Measurements from ENCODE around the gene IFITM5. TPM values are rescaled to one million over a fixed set of nuclear protein-coding genes. Genes with fewer than 3 reads are reported as not detected.
"Not testable (repeated sequence)": the region's sequence is repeated elsewhere in the genome, so short reads cannot be mapped to it uniquely, and the experiment has no call there.

Gene IFITM5
- total RNA-seq, 2 donors from 2014 or later = not detected

GRCh38 chr11:269146-269890 is 30.0 kb downstream of the IFITM5 start:
- no peaks in the 10 kb centered on the region for H3K27me3 ChIP-seq (ENCODE audit: control insufficient read depth, insufficient read depth, low read length, poor library complexity, severe bottlenecking)
- Mint-ChIP-seq H3K27ac (no peak overlapping the region), H3K4me1 (peaks cover 5% of the 10 kb centered on the region), H3K27me3 (ENCODE audit: insufficient read depth) (peaks cover 4% of the 10 kb centered on the region), H3K9me3 (peaks cover 10% of the 10 kb centered on the region), H3K4me3 (no peak overlapping the region), H3K36me3 (ENCODE audit: low read depth) (no peaks in the 10 kb centered on the region)
- no peak for DNase-seq
- no peak for TF ChIP-seq CTCF (conservative IDR thresholded peaks at IDR 0.05)
- no peaks in the 10 kb centered on the region for H3K4me1 ChIP-seq (ENCODE audit: control insufficient read depth, insufficient read depth, low read length)
- H3K27ac ChIP-seq (ENCODE audit: low read depth, low read length) = no peak overlapping the region
- no peaks in the 10 kb centered on the region for H3K36me3 ChIP-seq (ENCODE audit: control insufficient read depth, insufficient read depth, low read length)
- 82 to 83% methylated on average over 16 to 20 of the region's 21 CpGs for WGBS, 2 experiments (ENCODE audit: insufficient coverage in 1 of 2, insufficient read length in 1 of 2)
- H3K9me3 ChIP-seq (ENCODE audit: control insufficient read depth, low read length) = no peaks in the 10 kb centered on the region
- no peak overlapping the region for H3K4me3 ChIP-seq (ENCODE audit: low read length)
- no peak overlapping the region for H3K9ac ChIP-seq (ENCODE audit: extremely low read depth, low read length, poor library complexity, severe bottlenecking)

DNA sequence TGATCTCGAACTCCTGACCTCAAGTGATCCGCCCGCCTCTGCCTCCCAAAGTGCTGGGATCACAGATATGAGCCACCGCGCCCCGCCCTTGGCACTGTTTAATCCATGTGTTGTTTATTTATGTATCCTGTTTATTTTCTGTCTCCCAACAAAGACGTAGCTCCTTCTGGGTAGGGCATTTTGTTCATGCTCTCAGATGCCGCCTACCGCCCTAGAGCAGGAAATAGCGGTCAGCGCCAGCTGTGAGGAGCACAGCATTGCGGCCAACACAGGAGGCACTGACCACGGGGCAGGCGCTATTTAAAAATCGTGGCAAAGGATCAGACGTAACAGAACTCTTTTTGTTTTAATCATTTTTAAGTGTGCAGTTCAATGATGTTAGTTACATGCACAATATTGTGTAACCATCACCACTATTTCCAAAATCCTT is 30.6 kb downstream of the IFITM5 start:
- not testable (repeated sequence) for H3K36me3 Mint-ChIP-seq (ENCODE audit: low read depth); H3K9ac ChIP-seq (ENCODE audit: extremely low read depth, low read length, poor library complexity, severe bottlenecking); H3K4me1 Mint-ChIP-seq; H3K4me3 ChIP-seq (ENCODE audit: low read length); H3K4me1 ChIP-seq (ENCODE audit: control insufficient read depth, insufficient read depth, low read length); H3K27me3 Mint-ChIP-seq (ENCODE audit: insufficient read depth); H3K4me3 Mint-ChIP-seq; H3K27ac ChIP-seq (ENCODE audit: low read depth, low read length); H3K27ac Mint-ChIP-seq; H3K9me3 Mint-ChIP-seq; H3K36me3 ChIP-seq (ENCODE audit: control insufficient read depth, insufficient read depth, low read length); H3K27me3 ChIP-seq (ENCODE audit: control insufficient read depth, insufficient read depth, low read length, poor library complexity, severe bottlenecking); H3K9me3 ChIP-seq (ENCODE audit: control insufficient read depth, low read length)
- 89 to 90% methylated on average over 9 to 15 of the region's 16 CpGs for WGBS, 2 experiments (ENCODE audit: insufficient coverage in 1 of 2, insufficient read length in 1 of 2)
- DNase-seq = peak; percentile 37

DNA sequence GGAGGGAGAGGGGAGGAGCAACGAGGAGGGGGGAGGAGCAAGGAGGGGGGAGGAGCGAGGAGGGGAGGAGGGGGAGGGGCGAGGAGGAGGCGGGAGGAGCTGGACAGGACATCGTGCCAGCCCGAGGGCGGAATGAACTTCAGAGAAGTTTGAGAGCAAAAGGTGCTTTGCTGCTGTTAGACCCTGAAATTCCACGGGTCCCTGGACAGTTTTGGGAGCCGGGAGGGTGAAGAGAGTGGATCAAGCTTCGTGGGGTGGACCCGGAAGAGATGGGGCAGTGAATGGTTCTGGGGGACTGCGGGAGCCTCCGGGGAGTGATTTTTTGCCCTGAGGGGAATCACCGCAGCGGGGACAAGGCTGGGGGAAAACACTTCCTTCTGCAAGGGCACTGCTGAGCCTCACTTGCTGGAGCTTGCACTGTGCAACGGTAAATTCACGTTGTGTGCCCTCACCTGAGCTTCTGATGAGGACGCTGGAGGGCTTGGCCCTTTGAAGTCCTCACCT is 31.8 kb downstream of the IFITM5 start:
- H3K27ac Mint-ChIP-seq = no peak overlapping the region
- Histone ChIP-seq H3K4me3 (ENCODE audit: low read length) (no peak overlapping the region), H3K27me3 (ENCODE audit: control insufficient read depth, insufficient read depth, low read length, poor library complexity, severe bottlenecking) (no peaks in the 10 kb centered on the region), H3K4me1 (ENCODE audit: control insufficient read depth, insufficient read depth, low read length) (no peaks in the 10 kb centered on the region), H3K36me3 (ENCODE audit: control insufficient read depth, insufficient read depth, low read length) (no peaks in the 10 kb centered on the region), H3K9ac (ENCODE audit: extremely low read depth, low read length, poor library complexity, severe bottlenecking) (no peak overlapping the region), H3K9me3 (ENCODE audit: control insufficient read depth, low read length) (no peaks in the 10 kb centered on the region), H3K27ac (ENCODE audit: low read depth, low read length) (no peak overlapping the region)
- whole genome bisulfite sequencing, 2 experiments (ENCODE audit: insufficient coverage in 1 of 2, insufficient read length in 1 of 2) = 84 to 86% methylated on average over 9 to 17 of the region's 18 CpGs
- H3K9me3 Mint-ChIP-seq = peaks cover 10% of the 10 kb centered on the region
- H3K36me3 Mint-ChIP-seq (ENCODE audit: low read depth) = no peaks in the 10 kb centered on the region
- peaks cover 2% of the 10 kb centered on the region for H3K27me3 Mint-ChIP-seq (ENCODE audit: insufficient read depth)
- TF ChIP-seq CTCF (conservative IDR thresholded peaks at IDR 0.05) = no peak
- DNase-seq = peak; percentile 47
- no peak overlapping the region for H3K4me3 Mint-ChIP-seq
- H3K4me1 Mint-ChIP-seq = peaks cover 5% of the 10 kb centered on the region
